Fibroblast of the aortic adventitia (primary cell): ENCODE results near the gene INSYN2B. TPM values are rescaled to one million over a fixed set of nuclear protein-coding genes. Genes with fewer than 3 reads are reported as not detected.

Source experiments
- DNase-seq: peaks from one replicate; pipeline ENCODE4 v3.0.0-alpha.2; 2010; ENCODE audit warnings: low read depth
- H3K4me3 ChIP-seq: 2 replicates; pipeline ENCODE4 v1.5.1; 2011; ENCODE audit warnings: low read depth, mild to moderate bottlenecking, control low read depth, low read length, moderate library complexity
- total RNA-seq: library from RNA; depleted of rRNA; stranded (reverse); fragments of >200 nt; gene quantifications from 2 replicates; pipeline ENCODE4 v1.2.3, GENCODE V29; 2012; ENCODE audit warnings: low replicate concordance
- TF ChIP-seq, protein P1 (sequence below): IDR thresholded peaks from 2 replicates; pipeline ENCODE4 v1.5.1; 2011; ENCODE audit warnings: mild to moderate bottlenecking, low read length, control low read depth, inconsistent platforms; ENCODE audit not compliant: insufficient read depth

Gene INSYN2B
- total RNA-seq, 1 donor = 19.7 TPM

DNA sequence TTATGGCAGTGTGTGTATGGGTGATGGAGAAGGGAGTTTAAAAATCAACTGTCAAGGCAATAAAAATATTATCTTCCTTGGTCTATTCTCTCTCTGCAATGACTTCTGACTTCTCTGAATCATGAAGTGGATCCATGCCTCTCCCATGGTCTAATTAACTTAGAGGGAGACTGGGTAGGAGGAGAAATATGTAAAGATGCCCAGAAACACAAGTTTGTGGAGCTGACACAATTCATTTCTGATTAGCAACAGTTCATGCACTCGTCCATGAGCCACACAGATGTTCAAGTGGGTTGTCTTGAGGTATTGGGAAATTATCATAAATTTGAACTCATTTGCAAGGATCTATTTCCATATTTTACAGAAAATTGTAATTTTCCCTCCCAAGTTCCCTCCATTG is 38.1 kb downstream of the INSYN2B start:
- H3K4me3 ChIP-seq = no peak overlapping the region
- TF ChIP-seq, protein P1, sequence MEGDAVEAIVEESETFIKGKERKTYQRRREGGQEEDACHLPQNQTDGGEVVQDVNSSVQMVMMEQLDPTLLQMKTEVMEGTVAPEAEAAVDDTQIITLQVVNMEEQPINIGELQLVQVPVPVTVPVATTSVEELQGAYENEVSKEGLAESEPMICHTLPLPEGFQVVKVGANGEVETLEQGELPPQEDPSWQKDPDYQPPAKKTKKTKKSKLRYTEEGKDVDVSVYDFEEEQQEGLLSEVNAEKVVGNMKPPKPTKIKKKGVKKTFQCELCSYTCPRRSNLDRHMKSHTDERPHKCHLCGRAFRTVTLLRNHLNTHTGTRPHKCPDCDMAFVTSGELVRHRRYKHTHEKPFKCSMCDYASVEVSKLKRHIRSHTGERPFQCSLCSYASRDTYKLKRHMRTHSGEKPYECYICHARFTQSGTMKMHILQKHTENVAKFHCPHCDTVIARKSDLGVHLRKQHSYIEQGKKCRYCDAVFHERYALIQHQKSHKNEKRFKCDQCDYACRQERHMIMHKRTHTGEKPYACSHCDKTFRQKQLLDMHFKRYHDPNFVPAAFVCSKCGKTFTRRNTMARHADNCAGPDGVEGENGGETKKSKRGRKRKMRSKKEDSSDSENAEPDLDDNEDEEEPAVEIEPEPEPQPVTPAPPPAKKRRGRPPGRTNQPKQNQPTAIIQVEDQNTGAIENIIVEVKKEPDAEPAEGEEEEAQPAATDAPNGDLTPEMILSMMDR = no peak
- DNase-seq = no peak

DNA sequence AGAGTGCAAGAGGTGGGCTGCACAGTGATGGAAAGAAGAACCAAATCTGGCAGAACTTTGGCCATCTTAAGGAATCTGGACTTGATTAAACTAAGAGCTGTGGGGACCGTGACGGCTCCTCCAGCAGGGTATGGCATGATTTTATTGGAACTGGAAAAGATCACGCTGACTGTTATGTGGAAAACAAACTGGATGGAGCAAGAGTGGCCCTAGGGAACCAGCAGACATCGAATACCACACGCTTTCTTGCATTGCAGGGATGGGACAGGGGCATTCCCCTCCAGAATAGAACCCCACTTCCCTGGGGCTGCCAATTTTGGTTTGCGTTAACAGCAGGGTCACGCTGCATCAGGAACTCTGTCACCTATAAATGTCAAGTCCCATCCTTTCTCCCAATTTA is 38.8 kb downstream of the INSYN2B start:
- DNase-seq = no peak
- TF ChIP-seq, protein P1 = no peak
- no peak overlapping the region for H3K4me3 ChIP-seq

DNA sequence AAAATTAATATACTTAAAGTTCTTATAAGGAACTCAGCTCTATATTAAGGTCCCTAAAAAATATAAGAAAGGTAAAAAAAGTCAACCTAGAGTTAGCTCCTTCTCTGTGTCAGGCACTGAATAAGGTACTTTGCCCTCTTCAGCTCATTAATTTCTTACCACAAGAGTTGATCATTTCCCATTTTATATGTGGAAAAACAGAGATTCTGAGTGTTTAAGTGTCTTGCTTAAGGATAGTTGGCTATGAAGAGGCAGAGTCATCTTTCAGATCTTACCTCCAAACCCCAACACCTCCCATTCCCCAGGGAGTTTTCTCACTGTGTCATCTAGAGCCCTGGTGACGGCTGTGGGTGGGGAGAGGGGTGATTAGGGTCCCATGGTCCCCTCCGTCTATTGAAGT is 40.6 kb downstream of the INSYN2B start:
- TF ChIP-seq, protein P1 = no peak
- DNase-seq = no peak
- no peak overlapping the region for H3K4me3 ChIP-seq

DNA sequence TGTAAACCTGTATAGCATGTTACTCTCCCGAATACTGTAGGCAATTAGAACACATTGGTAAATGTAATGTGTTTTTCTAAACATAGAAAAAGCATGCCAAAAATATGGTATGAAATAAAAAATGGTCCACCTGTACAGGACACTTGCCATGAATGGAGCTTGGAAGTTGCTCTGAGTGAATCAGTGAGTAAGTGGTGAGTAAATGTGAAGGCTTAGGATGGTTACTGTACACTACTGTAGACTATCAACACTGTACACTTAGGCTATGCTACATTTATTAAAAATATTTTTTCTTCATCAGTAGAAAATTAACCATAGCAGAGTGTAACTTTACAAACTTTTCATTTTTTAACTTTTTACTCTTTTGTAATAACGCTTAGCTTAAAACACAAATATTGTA is 41.9 kb downstream of the INSYN2B start:
- TF ChIP-seq, protein P1 = no peak
- no peak overlapping the region for H3K4me3 ChIP-seq
- no peak for DNase-seq

DNA sequence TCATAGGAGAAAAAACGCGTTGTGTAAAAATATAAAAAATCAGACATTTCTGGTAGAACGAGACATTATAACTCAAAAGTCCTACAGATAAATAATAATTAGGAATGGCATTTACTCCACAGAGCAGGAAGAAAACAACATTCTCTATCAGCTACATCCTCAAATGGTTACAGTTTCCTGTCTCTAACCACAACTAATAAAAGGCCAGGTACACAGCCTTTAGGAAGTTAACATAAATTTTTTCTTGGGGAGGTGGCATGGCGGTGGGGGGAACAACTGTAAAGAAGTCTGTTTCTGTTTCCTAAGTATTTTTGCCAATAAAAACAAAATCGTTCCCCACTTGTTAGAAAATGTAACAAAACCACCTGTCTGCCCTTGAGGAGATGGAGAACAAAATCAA is 44.5 kb downstream of the INSYN2B start:
- DNase-seq = no peak
- no peak overlapping the region for H3K4me3 ChIP-seq
- TF ChIP-seq, protein P1 = no peak

DNA sequence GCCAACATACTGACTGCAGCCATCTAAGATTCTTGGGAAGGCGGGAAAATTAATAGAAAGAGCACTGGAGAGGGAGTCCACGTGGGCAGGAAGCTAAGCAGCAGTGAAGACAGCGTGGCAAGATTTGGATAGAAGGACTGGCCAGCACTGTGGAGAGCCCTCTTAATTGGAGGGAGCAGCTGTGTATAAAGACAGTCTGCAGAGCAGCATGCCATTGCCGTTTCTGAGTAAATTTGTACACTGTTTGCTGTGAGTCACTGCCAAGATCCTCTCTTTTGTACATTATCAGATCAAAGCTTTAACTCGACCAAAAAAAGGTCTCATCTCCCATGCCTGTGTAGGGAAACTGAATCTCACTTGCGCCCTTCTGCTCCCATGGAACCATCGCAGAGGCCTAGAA is 45.3 kb downstream of the INSYN2B start:
- TF ChIP-seq, protein P1 = no peak
- DNase-seq = no peak
- no peak overlapping the region for H3K4me3 ChIP-seq

DNA sequence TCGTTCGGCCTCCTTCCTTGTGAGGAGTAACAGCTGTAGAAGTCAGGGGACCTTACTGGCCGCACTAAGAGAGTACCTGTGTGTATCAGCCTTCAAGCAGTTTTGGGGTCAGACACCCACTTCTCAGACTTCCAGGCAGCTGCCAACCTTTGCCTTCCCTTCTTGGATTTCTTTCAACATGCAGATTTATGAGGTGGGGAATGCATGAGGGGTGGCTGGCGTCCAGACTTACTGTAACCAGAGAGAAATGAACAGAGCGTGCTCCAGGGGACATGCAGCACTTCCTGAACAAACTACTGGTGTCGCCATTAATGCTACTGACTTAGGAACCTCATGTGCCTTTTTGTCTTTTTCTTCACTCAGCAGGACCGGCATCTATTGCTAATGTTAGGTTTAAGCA is 46.7 kb downstream of the INSYN2B start:
- DNase-seq = no peak
- H3K4me3 ChIP-seq = no peak overlapping the region
- TF ChIP-seq, protein P1 = no peak
